SJSA1 (cell line): ENCODE measurements around the gene ENDOG. TPM values are rescaled to one million over a fixed set of nuclear protein-coding genes. Genes with fewer than 3 reads are reported as not detected.
A peak's percentile ranks its signal among the peaks of the same experiment; 100 is the strongest.
"Not testable (repeated sequence)": the region's sequence is repeated elsewhere in the genome, so short reads cannot be mapped to it uniquely, and the experiment has no call there.

Experiments
- DNase-seq, 2 experiments: peaks; one replicate each; pipeline ENCODE4 v3.0.0-alpha.2; 2015 to 2020; ENCODE audit warnings: low spot score in 2 of 2, low read depth in 1 of 2
- H3K27ac ChIP-seq: fragments of 250-450 bp; sonication (Bioruptor Pico); 2 replicates; pipeline ENCODE4 v1.5.1; 2020; ENCODE audit warnings: mild to moderate bottlenecking, moderate library complexity
- H3K27me3 ChIP-seq: fragments of 250-450 bp; sonication (Bioruptor Pico); replicated peaks from 2 replicates; pipeline ENCODE4 v1.5.1; 2020; ENCODE audit warnings: mild to moderate bottlenecking, moderate library complexity
- H3K36me3 ChIP-seq: fragments of 250-450 bp; sonication (Bioruptor Pico); 2 replicates; pipeline ENCODE4 v1.5.1; 2020; ENCODE audit warnings: mild to moderate bottlenecking
- H3K4me1 ChIP-seq: fragments of 250-450 bp; sonication (Bioruptor Pico); replicated peaks from 2 replicates; pipeline ENCODE4 v1.6.1; 2021; ENCODE audit warnings: mild to moderate bottlenecking
- H3K4me3 ChIP-seq: fragments of 250-450 bp; sonication (Bioruptor Pico); 2 replicates; pipeline ENCODE4 v1.5.1; 2020; ENCODE audit warnings: mild to moderate bottlenecking
- H3K9me3 ChIP-seq: fragments of 250-450 bp; sonication (Bioruptor Pico); replicated peaks from 2 replicates; pipeline ENCODE4 v1.5.1; 2020; ENCODE audit warnings: mild to moderate bottlenecking
- total RNA-seq: library from RNA; depleted of rRNA; stranded (reverse); fragments of >200 nt; shearing (Covaris generic); gene quantifications from 2 replicates; pipeline ENCODE4 v1.2.3, GENCODE V29; 2014

ENDOG gene
- total RNA-seq, 1 experiment from 2014 or later, result 27.5 TPM

- no peaks in the 10 kb centered on the region for H3K27me3 ChIP-seq
- peaks cover 17% of the 10 kb centered on the region for H3K4me1 ChIP-seq
- peaks cover 25% of the 10 kb centered on the region for H3K36me3 ChIP-seq
- peak; percentile 61 to 86 for DNase-seq
- H3K9me3 ChIP-seq, result 0 out of 2 replicates have a peak, but pooled peaks cover 5% of the 10 kb centered on the region
- peak within 1 kb of the TSS; percentile 81 for H3K4me3 ChIP-seq
- peak within 1 kb of the TSS; percentile 36; the same call in 1 of the 2 replicates for H3K27ac ChIP-seq
Observed at GRCh38 chr9:128786681-128787601, 31.4 kb upstream of the ENDOG start, which contains the start of gene TBC1D13. Gene TBC1D13, plus strand, starts transcription at chr9:128787253. Its CDS starts 101 bp downstream, at chr9:128787354.

- no peaks in the 10 kb centered on the region for H3K27me3 ChIP-seq
- 0 out of 2 replicates have a peak, but pooled peaks cover 5% of the 10 kb centered on the region for H3K9me3 ChIP-seq
- peaks cover 32% of the 10 kb centered on the region for H3K36me3 ChIP-seq
- peaks cover 17% of the 10 kb centered on the region for H3K4me1 ChIP-seq
- H3K4me3 ChIP-seq, result peak overlapping the region; percentile 81
- DNase-seq, result peak in 1 of 2 experiments; percentile 7
- 0 out of 2 replicates have a peak overlapping the region, but pooled peaks have one; percentile 24 for H3K27ac ChIP-seq
Observed at GRCh38 chr9:128787659-128788058, 30.6 kb upstream of the ENDOG start.

GRCh38 chr9:128788445-128788844 lies 29.9 kb upstream of the ENDOG start:
- H3K27me3 ChIP-seq, result no peaks in the 10 kb centered on the region
- no peak overlapping the region for H3K27ac ChIP-seq
- peaks cover 16% of the 10 kb centered on the region for H3K4me1 ChIP-seq
- H3K9me3 ChIP-seq, result 0 out of 2 replicates have a peak, but pooled peaks cover 5% of the 10 kb centered on the region
- no peak for DNase-seq
- peaks cover 39% of the 10 kb centered on the region for H3K36me3 ChIP-seq
- no peak overlapping the region for H3K4me3 ChIP-seq

- no peak overlapping the region for H3K27ac ChIP-seq
- H3K36me3 ChIP-seq, result peaks cover 43% of the 10 kb centered on the region
- 0 out of 2 replicates have a peak, but pooled peaks cover 3% of the 10 kb centered on the region for H3K9me3 ChIP-seq
- no peaks in the 10 kb centered on the region for H3K27me3 ChIP-seq
- H3K4me1 ChIP-seq, result peaks cover 11% of the 10 kb centered on the region
- no peak for DNase-seq
- no peak overlapping the region for H3K4me3 ChIP-seq
Observed at GRCh38 chr9:128790536-128790935, 27.8 kb upstream of the ENDOG start.

- H3K27me3 ChIP-seq, result no peaks in the 10 kb centered on the region
- no peak overlapping the region for H3K4me3 ChIP-seq
- H3K36me3 ChIP-seq, result peaks cover 57% of the 10 kb centered on the region
- H3K27ac ChIP-seq, result no peak overlapping the region
- H3K9me3 ChIP-seq, result no peaks in the 10 kb centered on the region
- no peak for DNase-seq
- peaks cover 7% of the 10 kb centered on the region; the same call in 1 of the 2 replicates for H3K4me1 ChIP-seq
Observed at GRCh38 chr9:128792134-128792533, 26.2 kb upstream of the ENDOG start.

- no peaks in the 10 kb centered on the region for H3K27me3 ChIP-seq
- H3K4me1 ChIP-seq, result peaks cover 2% of the 10 kb centered on the region; the same call in 1 of the 2 replicates
- no peak overlapping the region for H3K27ac ChIP-seq
Observed at GRCh38 chr9:128792978-128793686, 25.2 kb upstream of the ENDOG start.

GRCh38 chr9:128794961-128795360 lies 23.3 kb upstream of the ENDOG start:
- H3K27me3 ChIP-seq, DNase-seq, H3K9me3 ChIP-seq, H3K4me3 ChIP-seq, H3K27ac ChIP-seq, H3K4me1 ChIP-seq: not testable (repeated sequence)
- H3K36me3 ChIP-seq, result peaks cover 72% of the 10 kb centered on the region

More at GRCh38 chr9:128792978-128793686, 25.2 kb upstream of the ENDOG start:
- Histone ChIP-seq H3K36me3 (peaks cover 63% of the 10 kb centered on the region), H3K9me3 (no peaks in the 10 kb centered on the region), H3K4me3 (no peak overlapping the region)
- no peak for DNase-seq

- DNase-seq, result no peak
- Histone ChIP-seq H3K27me3 (no peaks in the 10 kb centered on the region), H3K27ac (no peak overlapping the region), H3K36me3 (peaks cover 74% of the 10 kb centered on the region), H3K4me3 (no peak overlapping the region), H3K9me3 (no peaks in the 10 kb centered on the region), H3K4me1 (no peaks in the 10 kb centered on the region)
Observed at GRCh38 chr9:128798896-128799295, 19.4 kb upstream of the ENDOG start.

- peaks cover 72% of the 10 kb centered on the region for H3K36me3 ChIP-seq
Observed at GRCh38 chr9:128800061-128800460, 18.2 kb upstream of the ENDOG start.

GRCh38 chr9:128802482-128802881 lies 15.8 kb upstream of the ENDOG start:
- no peak for DNase-seq

More at GRCh38 chr9:128800061-128800460, 18.2 kb upstream of the ENDOG start:
- no peak for DNase-seq
- Histone ChIP-seq H3K4me3 (no peak overlapping the region), H3K4me1 (no peaks in the 10 kb centered on the region), H3K27me3 (no peaks in the 10 kb centered on the region), H3K27ac (no peak overlapping the region), H3K9me3 (no peaks in the 10 kb centered on the region)

GRCh38 chr9:128805661-128806060 lies 12.6 kb upstream of the ENDOG start:
- Histone ChIP-seq H3K4me1 (no peaks in the 10 kb centered on the region), H3K36me3 (peaks cover 48% of the 10 kb centered on the region), H3K9me3 (no peaks in the 10 kb centered on the region), H3K4me3 (no peak overlapping the region), H3K27me3 (no peaks in the 10 kb centered on the region), H3K27ac (no peak overlapping the region)
- DNase-seq, result no peak

More at GRCh38 chr9:128802482-128802881, 15.8 kb upstream of the ENDOG start:
- Histone ChIP-seq H3K4me3 (no peak overlapping the region), H3K27ac (no peak overlapping the region), H3K9me3 (no peaks in the 10 kb centered on the region), H3K27me3 (no peaks in the 10 kb centered on the region), H3K4me1 (no peaks in the 10 kb centered on the region), H3K36me3 (peaks cover 72% of the 10 kb centered on the region)

GRCh38 chr9:128807827-128808226 lies 10.5 kb upstream of the ENDOG start:
- no peak overlapping the region for H3K27ac ChIP-seq

GRCh38 chr9:128808543-128808942 lies 9.8 kb upstream of the ENDOG start:
- Histone ChIP-seq H3K27ac (no peak overlapping the region), H3K4me1 (no peaks in the 10 kb centered on the region), H3K9me3 (no peaks in the 10 kb centered on the region), H3K4me3 (no peak overlapping the region), H3K36me3 (peaks cover 24% of the 10 kb centered on the region), H3K27me3 (no peaks in the 10 kb centered on the region)
- no peak for DNase-seq

More at GRCh38 chr9:128807827-128808226, 10.5 kb upstream of the ENDOG start:
- H3K36me3 ChIP-seq, result peaks cover 31% of the 10 kb centered on the region
- no peaks in the 10 kb centered on the region for H3K4me1 ChIP-seq
- no peaks in the 10 kb centered on the region for H3K9me3 ChIP-seq
- H3K27me3 ChIP-seq, result no peaks in the 10 kb centered on the region
- H3K4me3 ChIP-seq, result no peak overlapping the region
- no peak for DNase-seq
